SH-SY5Y (cell line): ENCODE measurements around the gene FBXO10.

ENCODE experiments used
- GATA2 ChIP-seq: IDR thresholded peaks from 2 replicates; pipeline ENCODE4 v1.6.1; 2011; ENCODE audit warnings: mild to moderate bottlenecking, low read depth, low read length
- GATA3 ChIP-seq: IDR thresholded peaks from 2 replicates; pipeline ENCODE4 v1.6.1; 2011; ENCODE audit warnings: low read depth, mild to moderate bottlenecking, low read length, moderate library complexity

- no peak for TF ChIP-seq GATA3
- TF ChIP-seq GATA2: no peak
These were observed 33.3 kb downstream of the FBXO10 start for GRCh38 chr9:37542895-37543294.
